ENCODE data around the gene VEZT. TPM values are rescaled to one million over a fixed set of nuclear protein-coding genes. Genes with fewer than 3 reads are reported as not detected.
"Not testable (repeated sequence)": the region's sequence is repeated elsewhere in the genome, so short reads cannot be mapped to it uniquely, and the experiment has no call there.

VEZT gene
- total RNA-seq, 1 experiment from 2014 or later: 107 TPM

DNA sequence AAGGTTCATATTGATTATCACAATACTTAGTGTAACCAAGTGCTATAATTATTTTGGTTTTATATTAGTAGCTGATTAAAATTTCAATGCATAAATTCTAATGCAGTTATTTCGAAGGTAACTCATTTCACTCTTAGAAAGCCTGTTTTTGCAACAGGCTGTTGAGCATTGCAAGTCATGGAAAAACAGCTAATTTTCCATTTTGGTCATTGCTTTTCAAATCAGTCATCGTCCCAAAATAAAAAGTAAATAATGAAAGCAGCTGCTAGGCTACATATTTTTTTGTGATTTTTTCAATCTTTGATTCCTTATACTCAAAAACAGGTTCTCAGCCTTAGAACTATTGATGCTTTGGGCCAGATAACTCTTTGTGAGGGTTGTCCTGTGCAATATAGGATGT is 22.9 kb downstream of the VEZT start:
- no TSS peak for BruUV-seq (replicated peaks)
- no peak overlapping the region for H3K4me3 ChIP-seq (ENCODE audit: low read depth, low read length, poor library complexity, severe bottlenecking)
- POLR2A ChIA-PET (ENCODE audit: low non-redundant PET): no interaction called here
- intact Hi-C loops (cut with micrococcal nuclease; ENCODE audit: unreplicated experiment): no loop called here
- DNase-seq (ENCODE audit: low spot score): no peak
- peaks cover 17% of the 10 kb centered on the region for H3K36me3 ChIP-seq (ENCODE audit: insufficient read depth, low read length, poor library complexity, severe bottlenecking)
- TF ChIP-seq CTCF (conservative IDR thresholded peaks at IDR 0.05; ENCODE audit: low read depth, low read length) (no peak), EZH2 (IDR thresholded peaks at IDR 0.05; ENCODE audit: borderline replicate concordance, low read depth, low read length, poor library complexity, severe bottlenecking) (no peak)
- CTCF ChIA-PET: no interaction called here
- no peaks in the 10 kb centered on the region for H3K27me3 ChIP-seq (replicated peaks; ENCODE audit: insufficient read depth, low read depth, low read length, poor library complexity)
- no peaks in the 10 kb centered on the region for H3K9me3 ChIP-seq (ENCODE audit: low read depth, low read length, poor library complexity, severe bottlenecking)
- no peaks in the 10 kb centered on the region for H3K4me1 ChIP-seq (ENCODE audit: insufficient read depth, low read length, poor library complexity, severe bottlenecking)
- H3K27ac ChIP-seq (ENCODE audit: low read depth, low read length, poor library complexity, severe bottlenecking): no peak overlapping the region

GRCh38 chr12:95241138-95241537 is 23.5 kb downstream of the VEZT start:
- CTCF ChIA-PET; POLR2A ChIA-PET (ENCODE audit: low non-redundant PET); DNase-seq (ENCODE audit: low spot score); BruUV-seq (replicated peaks); H3K4me1 ChIP-seq (ENCODE audit: insufficient read depth, low read length, poor library complexity, severe bottlenecking); H3K27ac ChIP-seq (ENCODE audit: low read depth, low read length, poor library complexity, severe bottlenecking); H3K27me3 ChIP-seq (replicated peaks; ENCODE audit: insufficient read depth, low read depth, low read length, poor library complexity); intact Hi-C loops (cut with micrococcal nuclease; ENCODE audit: unreplicated experiment); H3K4me3 ChIP-seq (ENCODE audit: low read depth, low read length, poor library complexity, severe bottlenecking); H3K9me3 ChIP-seq (ENCODE audit: low read depth, low read length, poor library complexity, severe bottlenecking): not testable (repeated sequence)
- peaks cover 17% of the 10 kb centered on the region for H3K36me3 ChIP-seq (ENCODE audit: insufficient read depth, low read length, poor library complexity, severe bottlenecking)

GRCh38 chr12:95241761-95242506 is 24.3 kb downstream of the VEZT start:
- Histone ChIP-seq H3K36me3 (ENCODE audit: insufficient read depth, low read length, poor library complexity, severe bottlenecking) (peaks cover 17% of the 10 kb centered on the region), H3K4me1 (ENCODE audit: insufficient read depth, low read length, poor library complexity, severe bottlenecking) (peaks cover 13% of the 10 kb centered on the region), H3K27ac (ENCODE audit: low read depth, low read length, poor library complexity, severe bottlenecking) (no peak overlapping the region), H3K4me3 (ENCODE audit: low read depth, low read length, poor library complexity, severe bottlenecking) (no peak overlapping the region), H3K27me3 (replicated peaks; ENCODE audit: insufficient read depth, low read depth, low read length, poor library complexity) (no peaks in the 10 kb centered on the region), H3K9me3 (ENCODE audit: low read depth, low read length, poor library complexity, severe bottlenecking) (no peaks in the 10 kb centered on the region)
- TF ChIP-seq CTCF (conservative IDR thresholded peaks at IDR 0.05; ENCODE audit: low read depth, low read length) (no peak), EZH2 (IDR thresholded peaks at IDR 0.05; ENCODE audit: borderline replicate concordance, low read depth, low read length, poor library complexity, severe bottlenecking) (no peak)
- no peak for DNase-seq (ENCODE audit: low spot score)
- CTCF ChIA-PET: no interaction called here
- BruUV-seq (replicated peaks): no TSS peak
- POLR2A ChIA-PET (ENCODE audit: low non-redundant PET): no interaction called here
- intact Hi-C loops (cut with micrococcal nuclease; ENCODE audit: unreplicated experiment): no loop called here

Measured in A673 (cell line).